Ovary (tissue), 3 donors: ENCODE results near the gene RANBP9.

Experiments
- POLR2A ChIP-seq: fragments of 450-650 bp; IDR thresholded peaks from one replicate; pipeline ENCODE4 v1.6.1; 2017; ENCODE audit warnings: antibody characterized with exemption, mild to moderate bottlenecking, moderate library complexity
- TF ChIP-seq, protein P1 (sequence below), 3 donors: fragments of 450-650 bp in 2 of 3; fragments of 200-600 bp in 1 of 3; IDR thresholded peaks; one replicate each; pipeline versions ENCODE4 v1.5.1 to v1.8.0; 2016 to 2022; ENCODE audit warnings: antibody characterized with exemption in 3 of 3, mild to moderate bottlenecking in 1 of 3
- donor health status: DM: no; HTN: no; CAD: no.

DNA sequence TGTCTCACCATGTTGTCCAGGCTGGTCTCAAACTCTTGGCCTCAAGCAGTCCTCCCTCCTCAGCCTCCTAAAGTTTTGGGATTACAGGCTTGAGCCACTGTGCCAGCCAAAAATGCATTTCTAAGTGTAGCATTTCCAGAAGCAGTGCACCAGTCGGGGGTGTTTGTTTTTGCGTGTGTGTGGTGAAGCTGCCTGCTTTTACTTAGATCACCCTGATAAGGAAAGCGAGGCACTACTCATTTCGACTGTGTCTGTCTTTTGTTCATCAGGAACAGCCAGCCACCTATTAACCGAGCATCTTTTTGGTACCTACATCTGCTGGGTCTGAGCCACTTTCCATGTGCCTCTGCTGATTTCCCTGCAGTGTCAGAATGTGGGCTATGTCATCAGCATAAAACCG is 118.5 kb downstream of the RANBP9 start:
- TF ChIP-seq POLR2A: no peak
- TF ChIP-seq, protein P1, sequence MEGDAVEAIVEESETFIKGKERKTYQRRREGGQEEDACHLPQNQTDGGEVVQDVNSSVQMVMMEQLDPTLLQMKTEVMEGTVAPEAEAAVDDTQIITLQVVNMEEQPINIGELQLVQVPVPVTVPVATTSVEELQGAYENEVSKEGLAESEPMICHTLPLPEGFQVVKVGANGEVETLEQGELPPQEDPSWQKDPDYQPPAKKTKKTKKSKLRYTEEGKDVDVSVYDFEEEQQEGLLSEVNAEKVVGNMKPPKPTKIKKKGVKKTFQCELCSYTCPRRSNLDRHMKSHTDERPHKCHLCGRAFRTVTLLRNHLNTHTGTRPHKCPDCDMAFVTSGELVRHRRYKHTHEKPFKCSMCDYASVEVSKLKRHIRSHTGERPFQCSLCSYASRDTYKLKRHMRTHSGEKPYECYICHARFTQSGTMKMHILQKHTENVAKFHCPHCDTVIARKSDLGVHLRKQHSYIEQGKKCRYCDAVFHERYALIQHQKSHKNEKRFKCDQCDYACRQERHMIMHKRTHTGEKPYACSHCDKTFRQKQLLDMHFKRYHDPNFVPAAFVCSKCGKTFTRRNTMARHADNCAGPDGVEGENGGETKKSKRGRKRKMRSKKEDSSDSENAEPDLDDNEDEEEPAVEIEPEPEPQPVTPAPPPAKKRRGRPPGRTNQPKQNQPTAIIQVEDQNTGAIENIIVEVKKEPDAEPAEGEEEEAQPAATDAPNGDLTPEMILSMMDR (IDR thresholded peaks at IDR 0.05): no peak
